ENCODE data around the gene AP3B2.
"Not testable (repeated sequence)": the region's sequence is repeated elsewhere in the genome, so short reads cannot be mapped to it uniquely, and the experiment has no call there.

Gene AP3B2

DNA sequence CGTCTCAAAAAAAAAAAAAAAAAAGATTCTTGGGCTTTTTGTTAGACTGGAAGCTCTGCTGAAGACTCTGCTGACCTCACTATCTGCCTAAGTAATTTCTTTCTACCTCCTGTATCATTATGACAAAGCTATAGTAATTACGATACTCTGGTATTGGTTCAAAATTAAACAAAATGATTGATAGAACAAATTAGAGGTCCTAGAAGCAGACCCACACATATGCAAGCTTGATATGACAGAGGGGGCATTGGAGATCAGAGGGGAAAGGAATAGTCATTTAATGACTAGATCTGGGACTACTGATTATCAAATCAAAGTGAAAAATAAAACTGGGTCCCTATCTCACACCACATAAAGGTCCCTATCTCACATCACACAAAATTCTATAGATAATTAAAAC lies 21.9 kb upstream of the AP3B2 start:
- Histone ChIP-seq H3K36me3 (ENCODE audit: control insufficient read depth, insufficient read depth, low read length) (no peaks in the 10 kb centered on the region), H3K4me1 (ENCODE audit: control insufficient read depth, insufficient read depth, low read length) (no peaks in the 10 kb centered on the region), H3K9me3 (ENCODE audit: control insufficient read depth, insufficient read depth, low read depth, low read length) (no peaks in the 10 kb centered on the region), H3K27me3 (ENCODE audit: control insufficient read depth, insufficient read depth, low read length) (no peaks in the 10 kb centered on the region), H3K27ac (ENCODE audit: low read depth, low read length) (no peak overlapping the region), H3K9ac (ENCODE audit: low read length) (no peak overlapping the region), H3K4me3 (ENCODE audit: low read depth, low read length) (no peak overlapping the region)

DNA sequence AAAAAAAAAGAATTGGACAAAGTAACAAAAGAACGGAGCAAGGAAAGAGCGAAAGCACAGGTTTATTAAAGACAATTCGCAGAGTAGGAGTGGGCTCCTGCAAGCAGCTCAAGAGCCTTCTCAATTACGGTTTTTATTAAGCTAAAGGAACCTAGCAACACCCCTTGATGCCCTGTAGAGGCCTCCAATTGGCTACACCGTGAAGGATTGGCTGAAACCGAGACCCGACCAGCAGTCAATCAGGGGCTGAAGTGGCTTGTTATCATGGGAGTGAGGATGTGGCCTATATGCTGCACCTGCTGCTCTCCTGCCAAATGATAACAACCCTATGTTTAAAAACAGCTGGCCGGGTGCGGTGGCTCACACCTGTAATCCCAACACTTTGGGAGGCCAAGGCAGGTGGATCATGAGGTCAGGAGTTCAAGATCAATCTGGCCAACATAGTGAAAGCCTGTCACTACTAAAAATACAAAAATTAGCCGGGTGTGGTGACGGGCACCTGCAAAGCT lies 20.4 kb upstream of the AP3B2 start:
- no peak overlapping the region for H3K9ac ChIP-seq (ENCODE audit: low read length)
- no peak overlapping the region for H3K4me3 ChIP-seq (ENCODE audit: low read depth, low read length)
- no peak overlapping the region for H3K27ac ChIP-seq (ENCODE audit: low read depth, low read length)
- no peaks in the 10 kb centered on the region for H3K36me3 ChIP-seq (ENCODE audit: control insufficient read depth, insufficient read depth, low read length)
- no peaks in the 10 kb centered on the region for H3K27me3 ChIP-seq (ENCODE audit: control insufficient read depth, insufficient read depth, low read length)
- no peaks in the 10 kb centered on the region for H3K9me3 ChIP-seq (ENCODE audit: control insufficient read depth, insufficient read depth, low read depth, low read length)
- no peaks in the 10 kb centered on the region for H3K4me1 ChIP-seq (ENCODE audit: control insufficient read depth, insufficient read depth, low read length)

DNA sequence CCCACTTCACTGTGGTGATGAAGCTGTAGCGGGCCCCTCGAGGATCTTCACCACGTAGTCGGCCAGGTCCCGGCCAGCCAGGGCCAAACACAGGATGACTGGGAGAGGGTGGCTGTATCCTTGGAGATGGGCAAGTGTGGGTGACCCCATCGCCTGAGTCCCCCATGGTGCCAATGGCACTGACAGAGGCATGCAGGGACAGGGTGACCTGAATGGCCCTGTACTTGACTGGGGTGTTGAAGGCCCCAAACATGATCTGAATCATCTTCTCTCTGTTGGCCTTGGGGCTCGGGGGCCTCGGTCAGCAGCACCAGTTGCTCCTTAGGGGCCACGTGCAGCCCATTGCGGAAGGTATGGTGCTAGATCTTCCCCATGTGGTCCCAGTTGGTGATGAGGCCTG lies 17.1 kb upstream of the AP3B2 start:
- H3K27me3 ChIP-seq (ENCODE audit: control insufficient read depth, insufficient read depth, low read length): no peaks in the 10 kb centered on the region
- H3K27ac ChIP-seq (ENCODE audit: low read depth, low read length): no peak overlapping the region
- no peaks in the 10 kb centered on the region for H3K36me3 ChIP-seq (ENCODE audit: control insufficient read depth, insufficient read depth, low read length)
- H3K4me1 ChIP-seq (ENCODE audit: control insufficient read depth, insufficient read depth, low read length): no peaks in the 10 kb centered on the region
- H3K4me3 ChIP-seq (ENCODE audit: low read depth, low read length): no peak overlapping the region
- no peak overlapping the region for H3K9ac ChIP-seq (ENCODE audit: low read length)
- no peaks in the 10 kb centered on the region for H3K9me3 ChIP-seq (ENCODE audit: control insufficient read depth, insufficient read depth, low read depth, low read length)

DNA sequence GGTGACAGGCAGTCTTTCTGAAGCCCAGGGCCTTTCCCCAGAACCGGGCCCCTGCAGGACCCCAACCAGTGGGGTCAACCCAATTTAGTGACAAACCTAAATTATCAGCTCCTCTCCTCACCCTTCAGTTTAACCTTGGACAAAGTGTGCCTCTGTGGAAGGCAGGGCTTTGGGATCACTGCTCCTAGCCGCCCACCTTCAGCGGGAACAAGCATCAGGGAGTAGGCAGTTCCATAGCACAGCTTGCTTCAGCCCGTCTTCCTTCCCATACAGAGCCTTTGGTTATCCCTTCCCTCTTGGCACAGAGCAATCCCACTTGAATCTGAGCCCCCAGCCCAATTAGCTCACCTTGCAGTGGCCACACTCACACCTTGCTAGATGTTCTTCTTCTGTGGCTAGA lies 5.3 kb upstream of the AP3B2 start:
- no peak overlapping the region for H3K4me3 ChIP-seq (ENCODE audit: low read depth, low read length)
- H3K27me3 ChIP-seq (ENCODE audit: control insufficient read depth, insufficient read depth, low read length): no peaks in the 10 kb centered on the region
- H3K27ac ChIP-seq (ENCODE audit: low read depth, low read length): no peak overlapping the region
- H3K9ac ChIP-seq (ENCODE audit: low read length): no peak overlapping the region
- 0 out of 2 replicates have a peak, but pooled peaks cover 3% of the 10 kb centered on the region for H3K9me3 ChIP-seq (ENCODE audit: control insufficient read depth, insufficient read depth, low read depth, low read length)
- peaks cover 7% of the 10 kb centered on the region for H3K4me1 ChIP-seq (ENCODE audit: control insufficient read depth, insufficient read depth, low read length)
- H3K36me3 ChIP-seq (ENCODE audit: control insufficient read depth, insufficient read depth, low read length): no peaks in the 10 kb centered on the region

DNA sequence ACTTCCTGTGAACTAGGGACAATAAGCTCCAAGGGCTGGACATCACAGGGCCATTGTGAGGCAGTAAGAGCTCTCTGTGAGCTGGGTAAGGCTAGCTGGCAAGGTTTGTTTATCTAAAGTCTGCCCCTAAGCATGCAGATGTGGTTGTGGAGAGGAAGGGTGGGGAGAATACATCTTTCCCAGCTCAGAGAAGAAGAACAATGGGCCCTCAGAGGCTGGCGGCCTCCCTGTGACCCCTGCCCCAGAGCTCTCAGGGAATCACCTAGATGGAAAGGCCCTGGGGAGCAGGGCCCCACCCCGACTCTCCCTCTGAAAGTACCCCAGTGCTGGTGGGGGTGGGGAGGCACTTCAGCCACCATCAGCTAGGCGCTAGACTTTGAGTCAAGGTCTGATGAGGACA lies 4.3 kb upstream of the AP3B2 start:
- H3K27ac ChIP-seq (ENCODE audit: low read depth, low read length): no peak overlapping the region

DNA sequence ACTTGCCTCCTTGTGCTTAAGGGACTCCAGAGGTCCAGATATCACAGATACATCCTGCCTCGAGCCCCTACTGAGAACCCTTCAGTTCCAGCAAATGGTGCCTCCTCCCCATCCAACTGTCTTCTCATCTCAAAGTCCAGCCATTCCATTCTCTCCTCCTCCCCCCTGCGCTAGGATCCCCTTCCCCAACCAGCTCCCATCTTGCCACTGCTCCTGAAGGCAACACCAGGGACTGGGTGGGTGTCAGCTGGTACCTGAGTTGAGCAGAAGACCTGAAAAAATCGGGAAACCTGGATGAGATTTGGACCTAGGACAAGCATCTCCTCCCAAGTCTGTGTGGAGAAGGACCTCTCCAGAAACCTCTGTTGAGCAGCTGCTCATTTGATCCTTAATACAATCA lies 2.4 kb upstream of the AP3B2 start:
- H3K4me3 ChIP-seq (ENCODE audit: low read depth, low read length): no peak overlapping the region
- H3K36me3 ChIP-seq (ENCODE audit: control insufficient read depth, insufficient read depth, low read length): no peaks in the 10 kb centered on the region
- H3K27ac ChIP-seq (ENCODE audit: low read depth, low read length): no peak overlapping the region
- 0 out of 2 replicates have a peak, but pooled peaks cover 3% of the 10 kb centered on the region for H3K9me3 ChIP-seq (ENCODE audit: control insufficient read depth, insufficient read depth, low read depth, low read length)
- H3K9ac ChIP-seq (ENCODE audit: low read length): no peak overlapping the region
- peaks cover 22% of the 10 kb centered on the region for H3K4me1 ChIP-seq (ENCODE audit: control insufficient read depth, insufficient read depth, low read length)
- H3K27me3 ChIP-seq (ENCODE audit: control insufficient read depth, insufficient read depth, low read length): no peaks in the 10 kb centered on the region

More for the DNA sequence above, 4.3 kb upstream of the AP3B2 start:
- Histone ChIP-seq H3K9me3 (ENCODE audit: control insufficient read depth, insufficient read depth, low read depth, low read length) (0 out of 2 replicates have a peak, but pooled peaks cover 3% of the 10 kb centered on the region), H3K4me1 (ENCODE audit: control insufficient read depth, insufficient read depth, low read length) (peaks cover 8% of the 10 kb centered on the region), H3K4me3 (ENCODE audit: low read depth, low read length) (no peak overlapping the region), H3K36me3 (ENCODE audit: control insufficient read depth, insufficient read depth, low read length) (no peaks in the 10 kb centered on the region), H3K9ac (ENCODE audit: low read length) (no peak overlapping the region), H3K27me3 (ENCODE audit: control insufficient read depth, insufficient read depth, low read length) (no peaks in the 10 kb centered on the region)

DNA sequence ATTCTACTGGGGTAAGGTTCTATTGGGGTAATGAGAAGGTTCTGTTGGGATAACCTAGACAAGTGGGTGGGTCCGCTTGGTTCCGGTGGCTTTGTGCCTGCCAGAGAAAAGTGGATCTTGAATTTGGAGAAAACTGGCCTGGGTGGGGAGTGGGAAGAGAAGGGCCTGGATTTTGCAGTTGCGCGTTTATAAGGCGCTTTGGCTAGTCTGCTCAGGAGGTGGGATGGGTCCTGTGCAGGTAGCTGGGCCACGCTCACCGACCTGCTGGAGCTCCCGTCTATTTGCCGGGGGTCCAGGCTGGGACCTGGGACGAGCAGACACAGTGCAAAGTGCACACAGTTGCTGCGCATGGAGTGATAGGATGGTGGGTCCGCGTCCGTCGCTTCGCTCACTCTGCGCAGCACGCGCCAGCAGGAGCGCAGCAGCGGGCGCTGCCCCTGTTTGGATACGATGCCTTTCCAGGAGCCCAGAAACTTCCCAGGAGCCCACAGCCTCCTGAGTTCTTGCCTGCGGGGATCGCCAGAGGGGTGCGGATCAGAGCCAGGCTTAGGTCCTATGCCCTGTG lies 1.3 kb upstream of the AP3B2 start:
- Histone ChIP-seq H3K36me3 (ENCODE audit: control insufficient read depth, insufficient read depth, low read length) (no peaks in the 10 kb centered on the region), H3K27me3 (ENCODE audit: control insufficient read depth, insufficient read depth, low read length) (no peaks in the 10 kb centered on the region), H3K4me1 (ENCODE audit: control insufficient read depth, insufficient read depth, low read length) (peaks cover 22% of the 10 kb centered on the region), H3K9me3 (ENCODE audit: control insufficient read depth, insufficient read depth, low read depth, low read length) (no peaks in the 10 kb centered on the region), H3K27ac (ENCODE audit: low read depth, low read length) (no peak overlapping the region), H3K4me3 (ENCODE audit: low read depth, low read length) (peak overlapping the region; percentile 83; the same call in 1 of the 2 replicates), H3K9ac (ENCODE audit: low read length) (no peak overlapping the region)

DNA sequence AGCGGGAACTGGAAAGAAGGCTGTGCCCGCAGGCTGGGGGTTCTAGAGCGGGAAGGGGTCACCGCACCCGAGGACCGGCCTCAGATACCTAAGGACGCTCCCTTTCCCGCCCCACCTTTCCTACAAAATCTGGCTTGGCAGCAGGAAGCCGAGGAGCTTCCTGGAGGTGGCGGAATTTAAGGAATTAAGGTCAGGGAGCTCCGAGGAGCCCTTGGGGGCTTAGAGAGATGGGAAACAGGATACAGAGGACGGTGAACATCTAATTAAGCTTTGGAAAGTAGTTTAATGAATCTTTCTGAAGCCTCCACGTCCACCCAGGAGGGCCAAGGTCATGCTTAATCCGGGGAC lies 507 bp upstream of the AP3B2 start:
- H3K4me3 ChIP-seq (ENCODE audit: low read depth, low read length): peak overlapping the region; percentile 83
- peak overlapping the region; percentile 77 for H3K9ac ChIP-seq (ENCODE audit: low read length)
- H3K4me1 ChIP-seq (ENCODE audit: control insufficient read depth, insufficient read depth, low read length): peaks cover 22% of the 10 kb centered on the region
- no peaks in the 10 kb centered on the region for H3K27me3 ChIP-seq (ENCODE audit: control insufficient read depth, insufficient read depth, low read length)
- H3K36me3 ChIP-seq (ENCODE audit: control insufficient read depth, insufficient read depth, low read length): no peaks in the 10 kb centered on the region
- no peaks in the 10 kb centered on the region for H3K9me3 ChIP-seq (ENCODE audit: control insufficient read depth, insufficient read depth, low read depth, low read length)
- H3K27ac ChIP-seq (ENCODE audit: low read depth, low read length): no peak overlapping the region

DNA sequence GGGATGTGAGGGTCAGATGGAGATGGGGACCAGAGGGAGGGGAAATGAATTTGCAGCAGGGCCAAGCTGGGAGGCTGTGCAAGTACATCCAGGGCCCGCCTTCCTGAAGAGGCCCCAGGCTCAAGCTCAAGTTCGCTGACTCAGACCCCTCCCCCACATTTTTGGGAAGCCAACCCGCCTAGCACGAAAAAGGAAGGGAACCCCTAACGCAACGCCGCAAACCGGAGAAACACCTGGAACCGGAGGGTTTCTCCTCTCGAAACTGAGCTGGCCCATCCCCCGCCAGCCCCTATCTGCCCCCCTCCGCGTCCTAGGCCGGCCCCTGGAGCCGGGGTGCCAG lies 624 bp downstream of the AP3B2 start:
- peak overlapping the region; percentile 73; the same call in 1 of the 2 replicates for H3K27ac ChIP-seq (ENCODE audit: low read depth, low read length)

DNA sequence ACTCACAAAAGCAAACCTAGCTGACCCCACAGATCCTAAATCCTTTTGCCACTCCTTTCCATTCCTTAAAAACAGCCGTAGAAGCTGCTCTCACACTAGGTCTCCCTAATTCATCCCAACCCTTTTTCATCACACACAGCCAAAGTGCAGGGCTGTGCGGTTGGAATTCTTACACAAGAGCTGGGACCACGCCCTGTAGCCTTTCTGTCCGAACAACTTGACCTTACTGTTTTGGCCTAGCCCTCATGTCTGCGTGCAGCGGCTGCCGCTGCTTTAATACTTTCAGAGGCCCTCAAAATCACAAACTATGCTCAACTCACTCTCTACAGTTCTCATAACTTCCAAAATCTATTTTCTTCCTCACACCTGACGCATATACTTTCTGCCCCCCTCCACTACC lies 3.8 kb downstream of the AP3B2 start:
- peaks cover 28% of the 10 kb centered on the region for H3K4me1 ChIP-seq (ENCODE audit: control insufficient read depth, insufficient read depth, low read length)
- not testable (repeated sequence) for H3K9me3 ChIP-seq (ENCODE audit: control insufficient read depth, insufficient read depth, low read depth, low read length); H3K27me3 ChIP-seq (ENCODE audit: control insufficient read depth, insufficient read depth, low read length); H3K36me3 ChIP-seq (ENCODE audit: control insufficient read depth, insufficient read depth, low read length); H3K4me3 ChIP-seq (ENCODE audit: low read depth, low read length); H3K27ac ChIP-seq (ENCODE audit: low read depth, low read length); H3K9ac ChIP-seq (ENCODE audit: low read length)

More for the DNA sequence above, 624 bp downstream of the AP3B2 start:
- Histone ChIP-seq H3K9ac (ENCODE audit: low read length) (peak overlapping the region; percentile 77), H3K4me1 (ENCODE audit: control insufficient read depth, insufficient read depth, low read length) (peaks cover 22% of the 10 kb centered on the region), H3K36me3 (ENCODE audit: control insufficient read depth, insufficient read depth, low read length) (no peaks in the 10 kb centered on the region), H3K4me3 (ENCODE audit: low read depth, low read length) (peak overlapping the region; percentile 83), H3K9me3 (ENCODE audit: control insufficient read depth, insufficient read depth, low read depth, low read length) (no peaks in the 10 kb centered on the region), H3K27me3 (ENCODE audit: control insufficient read depth, insufficient read depth, low read length) (no peaks in the 10 kb centered on the region)

DNA sequence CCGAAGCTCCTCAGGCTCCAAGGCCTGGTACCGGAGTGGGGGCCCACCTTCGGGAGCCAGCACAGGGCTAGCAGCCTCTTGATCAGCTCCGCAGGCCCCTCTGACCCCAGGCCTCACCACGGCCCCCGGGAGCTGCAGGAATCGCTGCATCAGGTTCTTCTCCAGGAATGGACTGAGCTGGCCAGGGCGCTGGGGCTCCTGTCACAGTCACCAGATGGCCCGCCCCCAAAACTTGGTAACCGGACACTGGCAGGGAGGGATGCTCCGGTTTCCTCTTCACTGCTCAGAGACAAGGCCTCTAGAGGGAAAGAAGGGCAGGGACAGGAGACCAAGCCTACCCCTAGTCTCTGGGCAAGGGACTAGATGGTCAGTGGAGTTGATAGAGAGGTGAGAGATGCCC lies 9.9 kb downstream of the AP3B2 start:
- peaks cover 20% of the 10 kb centered on the region; the same call in 1 of the 2 replicates for H3K36me3 ChIP-seq (ENCODE audit: control insufficient read depth, insufficient read depth, low read length)
- H3K4me3 ChIP-seq (ENCODE audit: low read depth, low read length): no peak overlapping the region
- no peaks in the 10 kb centered on the region for H3K27me3 ChIP-seq (ENCODE audit: control insufficient read depth, insufficient read depth, low read length)
- peaks cover 22% of the 10 kb centered on the region; the same call in 1 of the 2 replicates for H3K4me1 ChIP-seq (ENCODE audit: control insufficient read depth, insufficient read depth, low read length)
- no peak overlapping the region for H3K9ac ChIP-seq (ENCODE audit: low read length)
- no peak overlapping the region for H3K27ac ChIP-seq (ENCODE audit: low read depth, low read length)
- no peaks in the 10 kb centered on the region for H3K9me3 ChIP-seq (ENCODE audit: control insufficient read depth, insufficient read depth, low read depth, low read length)
